Measurements from ENCODE around the gene MYL5. TPM values are rescaled to one million over a fixed set of nuclear protein-coding genes. Genes with fewer than 3 reads are reported as not detected.
"Not testable (repeated sequence)": the region's sequence is repeated elsewhere in the genome, so short reads cannot be mapped to it uniquely, and the experiment has no call there.

MYL5 gene
- total and polyA plus RNA-seq, 12 donors: 3.3 to 8.1 (median 6.1) TPM

- 85% methylated on average over 22 of the region's 22 CpGs for WGBS, 2 donors
- DNase-seq: no peak
- H3K9me3 ChIP-seq: peaks cover 0 to 11% (median 0%) of the 10 kb centered on the region in 11 donors
- peaks cover 4 to 36% (median 20%) of the 10 kb centered on the region in 7 donors for H3K27me3 ChIP-seq
- ATAC-seq: no peak
- intact Hi-C loops (cut with DNase I): loop anchor here in 1 of 10 donors (10.0 kb wide), 1 partner anchor 291 kb away; no protein-coding TSS in a partner anchor
- no peaks in the 10 kb centered on the region for H3K36me3 ChIP-seq
- H3K27ac ChIP-seq: no peak overlapping the region
- no peak overlapping the region for H3K4me3 ChIP-seq
- TF ChIP-seq, protein P1, sequence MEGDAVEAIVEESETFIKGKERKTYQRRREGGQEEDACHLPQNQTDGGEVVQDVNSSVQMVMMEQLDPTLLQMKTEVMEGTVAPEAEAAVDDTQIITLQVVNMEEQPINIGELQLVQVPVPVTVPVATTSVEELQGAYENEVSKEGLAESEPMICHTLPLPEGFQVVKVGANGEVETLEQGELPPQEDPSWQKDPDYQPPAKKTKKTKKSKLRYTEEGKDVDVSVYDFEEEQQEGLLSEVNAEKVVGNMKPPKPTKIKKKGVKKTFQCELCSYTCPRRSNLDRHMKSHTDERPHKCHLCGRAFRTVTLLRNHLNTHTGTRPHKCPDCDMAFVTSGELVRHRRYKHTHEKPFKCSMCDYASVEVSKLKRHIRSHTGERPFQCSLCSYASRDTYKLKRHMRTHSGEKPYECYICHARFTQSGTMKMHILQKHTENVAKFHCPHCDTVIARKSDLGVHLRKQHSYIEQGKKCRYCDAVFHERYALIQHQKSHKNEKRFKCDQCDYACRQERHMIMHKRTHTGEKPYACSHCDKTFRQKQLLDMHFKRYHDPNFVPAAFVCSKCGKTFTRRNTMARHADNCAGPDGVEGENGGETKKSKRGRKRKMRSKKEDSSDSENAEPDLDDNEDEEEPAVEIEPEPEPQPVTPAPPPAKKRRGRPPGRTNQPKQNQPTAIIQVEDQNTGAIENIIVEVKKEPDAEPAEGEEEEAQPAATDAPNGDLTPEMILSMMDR (IDR thresholded peaks at IDR 0.05): no peak
- H3K4me1 ChIP-seq: no peaks in the 10 kb centered on the region
Observed at GRCh38 chr4:635851-636627, 38.3 kb upstream of the MYL5 start.

GRCh38 chr4:636628-637159 lies 37.6 kb upstream of the MYL5 start:
- intact Hi-C loops (cut with DNase I): loop anchor here in 1 of 10 donors (10.0 kb wide), 1 partner anchor 292 kb away; no protein-coding TSS in a partner anchor
- no peak overlapping the region for H3K27ac ChIP-seq
- H3K36me3 ChIP-seq: no peaks in the 10 kb centered on the region
- ATAC-seq (no peak), DNase-seq (no peak)
- 67 to 75% methylated on average over 13 of the region's 13 CpGs for WGBS, 2 donors
- TF ChIP-seq, protein P1 (IDR thresholded peaks at IDR 0.05): no peak
- peaks cover 0 to 16% (median 0%) of the 10 kb centered on the region in 11 donors for H3K9me3 ChIP-seq
- no peaks in the 10 kb centered on the region for H3K4me1 ChIP-seq
- no peak overlapping the region for H3K4me3 ChIP-seq
- peaks cover 4 to 43% (median 23%) of the 10 kb centered on the region in 7 donors for H3K27me3 ChIP-seq

DNA sequence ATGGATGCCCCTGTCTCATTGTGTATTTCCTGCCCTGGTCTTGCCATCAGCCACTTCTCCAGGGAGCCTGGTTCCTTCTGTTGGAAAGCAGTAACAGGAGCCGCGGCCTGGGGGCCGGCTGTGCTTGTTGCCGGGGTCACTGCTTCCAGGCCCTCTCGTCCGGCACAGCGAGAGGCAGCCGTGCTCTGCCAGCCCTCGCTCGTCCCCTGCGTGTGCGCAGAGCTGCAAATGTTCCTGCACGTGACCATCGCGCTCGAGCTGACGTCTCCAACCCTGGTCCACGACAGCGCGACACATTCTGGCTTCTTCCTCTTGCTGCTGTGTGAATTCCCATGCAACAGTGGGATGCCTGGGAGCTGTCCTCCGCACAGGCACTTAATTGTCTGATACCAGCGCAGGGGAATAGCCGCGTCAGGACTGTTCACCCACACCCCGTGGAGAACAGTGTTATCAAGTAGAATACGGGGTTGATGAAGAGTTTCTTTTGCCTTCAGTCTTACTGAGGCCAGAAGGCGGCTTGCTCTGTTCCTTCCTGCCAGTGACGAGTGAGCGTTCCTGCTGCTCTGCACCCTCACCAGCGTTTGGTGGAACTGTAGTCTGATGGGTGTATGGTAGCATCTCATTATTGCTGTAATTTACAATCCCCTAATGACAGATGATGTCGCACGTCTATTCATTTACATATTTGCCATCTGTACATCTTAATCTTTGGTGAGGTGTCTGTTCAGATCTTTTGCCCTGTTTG lies 36.6 kb upstream of the MYL5 start:
- Histone ChIP-seq H3K27ac (no peak overlapping the region), H3K9me3 (peaks cover 0 to 21% (median 0%) of the 10 kb centered on the region in 11 donors), H3K4me3 (no peak overlapping the region), H3K36me3 (no peaks in the 10 kb centered on the region), H3K4me1 (no peaks in the 10 kb centered on the region), H3K27me3 (peaks cover 4 to 51% (median 25%) of the 10 kb centered on the region in 7 donors)
- 70 to 72% methylated on average over 32 of the region's 32 CpGs for WGBS, 2 donors
- TF ChIP-seq, protein P1 (IDR thresholded peaks at IDR 0.05): no peak
- intact Hi-C loops (cut with DNase I): loop anchor here in 1 of 10 donors (10.0 kb wide), 1 partner anchor 293 kb away; no protein-coding TSS in a partner anchor
- ATAC-seq (no peak), DNase-seq (no peak)

DNA sequence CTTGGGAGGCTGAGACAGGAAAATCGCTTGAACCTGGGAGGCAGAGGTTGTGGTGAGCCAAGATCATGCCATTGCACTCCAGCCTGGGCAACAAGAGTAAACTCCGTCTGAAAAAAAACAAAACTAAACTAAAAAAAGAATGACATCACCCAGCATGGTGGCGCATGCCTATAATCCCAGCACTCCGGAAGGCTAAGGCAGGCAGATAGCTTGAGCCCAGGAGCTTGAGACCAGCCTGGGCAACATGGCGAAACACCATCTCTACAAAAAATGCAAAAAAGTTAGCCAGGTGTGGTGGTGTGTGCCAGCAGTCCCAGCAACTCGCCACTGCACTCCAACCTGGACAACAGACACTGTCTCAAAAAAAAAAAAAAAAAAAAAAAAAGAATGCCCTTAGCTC lies 32.0 kb upstream of the MYL5 start:
- intact Hi-C loops (cut with DNase I); H3K4me1 ChIP-seq; ATAC-seq; H3K4me3 ChIP-seq; DNase-seq; H3K36me3 ChIP-seq; H3K27ac ChIP-seq: not testable (repeated sequence)
- 81 to 87% methylated on average over 6 of the region's 6 CpGs for WGBS, 2 donors
- Histone ChIP-seq H3K27me3 (peaks cover 0 to 53% (median 28%) of the 10 kb centered on the region in 7 donors), H3K9me3 (peaks cover 0 to 23% (median 0%) of the 10 kb centered on the region in 11 donors)
